HS-5 (cell line): ENCODE results near the gene RPS6KA5.
"Not testable (repeated sequence)": the region's sequence is repeated elsewhere in the genome, so short reads cannot be mapped to it uniquely, and the experiment has no call there.

ENCODE experiments used
- DNase-seq: peaks from one replicate; pipeline ENCODE4 v3.0.0-alpha.2; 2012; ENCODE audit warnings: low read depth

RPS6KA5 gene

DNA sequence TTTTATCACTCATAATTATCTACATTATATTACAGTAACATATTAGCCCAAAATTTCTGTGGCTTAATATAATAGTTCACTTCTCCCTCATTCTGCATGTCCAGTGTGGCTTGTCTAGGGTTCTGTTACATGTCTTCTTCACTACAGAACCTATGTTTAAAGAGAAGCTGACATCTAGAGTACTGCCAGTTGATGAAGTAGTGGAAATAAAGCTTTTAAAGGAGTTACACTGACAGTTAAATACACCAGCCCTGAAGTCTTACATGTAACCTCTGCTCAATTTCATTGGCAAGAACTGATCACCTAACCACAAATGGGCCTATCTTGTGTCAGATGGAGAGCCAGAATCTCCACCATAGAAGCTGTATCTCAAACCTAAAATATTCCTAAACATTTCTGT lies 32.9 kb downstream of the RPS6KA5 start:
- no peak for DNase-seq

DNA sequence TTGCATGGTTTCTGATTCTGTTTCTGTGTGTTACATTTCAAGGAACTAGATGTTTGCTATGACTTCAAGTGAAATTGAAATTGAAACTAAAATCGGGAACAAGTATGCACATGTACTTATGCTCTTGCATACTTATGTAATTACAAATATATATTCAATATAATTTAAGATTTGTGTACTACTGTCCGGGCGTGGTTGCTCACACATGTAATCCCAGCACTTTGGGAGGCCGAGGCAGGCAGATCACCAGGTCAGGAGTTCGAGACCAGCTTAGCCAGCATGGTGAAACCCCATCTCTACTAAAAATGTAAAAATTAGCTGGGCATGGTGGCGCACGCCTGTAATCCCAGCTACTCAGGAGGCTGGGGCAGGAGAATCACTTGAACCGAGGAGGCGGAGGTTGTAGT lies 37.8 kb downstream of the RPS6KA5 start:
- not testable (repeated sequence) for DNase-seq

DNA sequence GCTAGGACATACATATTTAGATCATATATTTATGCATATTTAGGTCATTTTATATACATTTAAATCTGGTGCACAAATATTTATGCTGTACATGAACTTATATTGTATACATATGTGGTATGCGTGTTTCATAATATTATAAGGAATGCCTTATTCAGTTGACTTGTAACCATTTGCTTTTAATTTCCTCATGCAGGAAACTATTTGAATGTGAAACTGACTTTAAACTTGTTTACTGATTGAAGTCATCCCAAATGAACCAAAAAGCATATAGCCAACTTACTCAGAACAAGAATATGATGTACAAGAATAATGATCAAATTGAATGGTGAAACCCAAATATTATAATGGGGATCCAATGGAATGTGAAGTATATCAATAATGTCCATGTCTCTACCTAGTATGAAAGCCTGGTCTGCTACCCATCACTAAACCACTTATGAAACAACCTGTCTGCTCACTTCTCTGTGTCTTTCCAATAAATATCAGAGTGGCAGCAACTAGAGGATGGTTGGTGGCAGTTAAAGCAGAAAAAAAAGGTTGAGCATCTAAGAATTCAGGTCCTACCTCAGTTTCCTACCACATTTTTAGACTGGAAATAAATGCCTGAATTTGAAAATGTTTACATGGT lies 38.3 kb downstream of the RPS6KA5 start:
- DNase-seq, result peak; percentile 15

GRCh38 chr14:91021115-91021514 lies 39.3 kb downstream of the RPS6KA5 start:
- no peak for DNase-seq

DNA sequence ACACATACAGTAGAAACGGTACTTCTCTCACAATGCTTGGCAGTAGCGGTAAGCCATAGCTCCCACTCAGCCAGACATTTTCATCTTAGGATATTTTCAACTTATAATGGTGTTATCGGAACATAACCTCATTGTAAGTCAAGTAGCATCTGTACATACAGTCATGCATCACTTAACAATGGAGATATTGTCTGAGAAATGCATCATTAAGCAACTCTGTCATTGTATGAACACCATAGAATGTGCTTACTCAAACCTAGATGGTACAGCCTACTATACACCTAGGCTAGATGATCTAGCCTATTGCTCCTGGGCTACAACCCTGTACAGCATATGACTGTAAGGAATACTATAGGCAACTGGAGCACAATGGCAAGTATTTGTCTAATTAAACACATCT lies 40.8 kb downstream of the RPS6KA5 start:
- DNase-seq, result no peak

- no peak for DNase-seq
Measured at GRCh38 chr14:91018481-91018880, 42.0 kb downstream of the RPS6KA5 start.

DNA sequence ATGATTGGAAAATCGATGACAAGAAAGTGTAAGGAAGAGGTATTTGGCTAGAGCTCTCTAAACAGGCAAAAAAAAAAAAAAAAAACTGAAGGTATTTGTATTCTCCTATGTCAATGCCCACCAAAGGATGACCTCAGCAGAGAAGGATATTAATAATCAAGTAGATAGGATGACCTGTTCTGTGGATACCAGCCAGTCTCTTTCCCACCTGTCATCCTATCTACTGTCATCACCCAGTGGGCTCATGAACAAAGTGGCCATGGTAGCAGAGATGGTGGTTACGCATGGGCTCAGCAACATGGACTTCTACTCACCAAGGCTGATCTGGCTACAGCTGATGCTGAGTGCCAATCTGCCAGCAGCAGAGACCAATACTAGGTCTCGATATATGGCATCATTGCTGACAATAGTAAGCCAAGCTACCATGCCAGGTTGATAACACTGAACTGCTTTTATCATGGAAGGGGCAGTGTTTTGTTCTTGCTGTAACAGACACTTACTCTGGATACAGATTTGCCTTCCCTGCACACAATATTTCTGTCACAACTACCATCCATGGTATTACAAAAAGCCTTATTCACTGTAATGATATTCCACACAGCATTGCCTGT lies 43.5 kb downstream of the RPS6KA5 start:
- no peak for DNase-seq

- no peak for DNase-seq
Measured at GRCh38 chr14:91015435-91015834, 45.0 kb downstream of the RPS6KA5 start.

- no peak for DNase-seq
Measured at GRCh38 chr14:91012045-91012444, 48.4 kb downstream of the RPS6KA5 start.

DNA sequence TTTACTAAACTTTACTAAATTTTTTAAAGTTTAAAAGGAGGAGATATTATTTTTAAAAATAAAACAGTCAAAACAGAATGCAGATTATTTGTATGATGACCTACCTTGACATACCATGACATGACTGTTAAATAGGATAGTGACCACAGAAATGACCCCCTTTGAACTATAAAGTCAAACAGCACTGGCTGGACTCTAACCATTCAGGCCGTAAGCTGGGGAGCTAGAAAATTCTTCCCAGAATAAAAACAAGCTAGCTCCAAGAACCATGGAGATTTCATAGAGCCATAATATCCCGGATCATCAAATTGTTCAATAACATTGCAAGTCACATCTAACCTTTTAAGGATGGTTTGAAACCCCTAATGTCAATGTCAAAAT lies 50.3 kb downstream of the RPS6KA5 start:
- DNase-seq, result no peak

- no peak for DNase-seq
Measured at GRCh38 chr14:91009501-91010152, 50.8 kb downstream of the RPS6KA5 start.

DNA sequence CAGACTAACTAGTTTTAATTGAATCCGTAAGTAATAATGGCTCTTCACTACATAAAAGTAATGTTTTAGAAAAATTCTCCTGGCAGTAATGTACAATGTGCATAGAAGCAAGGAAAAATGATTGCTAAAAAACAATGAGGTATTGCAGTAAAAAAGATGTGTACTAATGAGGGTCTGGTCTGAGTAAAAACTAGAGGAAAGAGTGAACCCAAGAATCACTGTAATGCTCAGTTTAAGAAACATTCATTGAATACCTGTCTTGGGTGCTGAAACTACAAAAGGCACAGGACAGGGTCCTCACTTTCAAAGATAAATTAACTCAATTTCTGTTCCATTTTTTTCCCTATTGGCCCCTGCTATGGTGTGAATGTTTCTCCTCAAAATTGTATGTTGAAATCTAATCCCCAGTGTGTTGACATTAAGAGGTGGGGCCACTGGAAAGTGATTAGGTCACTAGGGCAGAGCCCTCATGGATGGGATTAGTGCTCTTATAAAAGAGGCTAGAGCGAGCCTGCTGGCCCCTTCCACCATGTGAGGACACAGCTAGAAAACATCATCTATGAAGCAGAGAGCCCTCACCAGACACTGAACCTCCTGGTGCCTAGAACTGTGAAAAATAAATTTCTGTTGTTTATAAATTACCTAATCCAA lies 51.6 kb downstream of the RPS6KA5 start:
- no peak for DNase-seq

- no peak for DNase-seq
Measured at GRCh38 chr14:91005716-91006115, 54.7 kb downstream of the RPS6KA5 start.

DNA sequence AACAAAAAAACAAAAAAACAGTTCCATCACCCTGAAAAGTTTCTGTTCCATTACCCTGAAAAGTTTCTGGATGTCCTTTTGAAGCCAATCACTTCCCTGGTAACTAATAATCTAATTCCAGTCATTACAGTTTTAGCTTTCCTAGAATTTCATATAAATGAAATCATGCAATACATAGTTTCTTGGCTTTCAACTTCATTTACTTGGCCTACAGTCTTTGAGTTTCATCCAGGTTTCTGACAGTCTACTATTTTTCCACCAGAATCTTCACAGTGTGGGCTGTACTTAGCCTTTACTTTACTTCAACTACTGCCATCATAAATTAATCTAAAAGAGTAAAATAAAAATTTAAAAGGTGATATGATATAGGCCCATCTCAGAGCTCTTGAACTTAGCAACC lies 55.5 kb downstream of the RPS6KA5 start:
- no peak for DNase-seq

DNA sequence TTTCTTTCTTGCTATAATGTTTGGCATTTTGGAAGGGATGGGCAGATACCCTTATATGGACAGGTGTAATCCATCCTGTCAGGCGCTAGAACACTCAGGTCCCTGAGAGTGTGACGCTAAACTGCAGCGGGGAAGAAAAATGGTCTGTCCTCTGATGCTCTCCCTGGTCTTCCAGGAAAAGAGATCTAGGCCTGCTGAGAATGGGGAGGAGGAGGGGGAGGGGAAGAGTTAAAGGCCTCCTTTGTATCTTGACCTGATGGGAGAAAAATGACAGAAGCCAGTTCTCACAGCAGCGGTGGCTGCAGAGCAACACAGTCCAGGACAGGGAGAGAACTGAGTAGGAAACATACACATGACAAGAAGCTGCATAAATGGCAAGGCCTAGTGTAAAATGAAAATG lies 61.1 kb downstream of the RPS6KA5 start:
- no peak for DNase-seq

DNA sequence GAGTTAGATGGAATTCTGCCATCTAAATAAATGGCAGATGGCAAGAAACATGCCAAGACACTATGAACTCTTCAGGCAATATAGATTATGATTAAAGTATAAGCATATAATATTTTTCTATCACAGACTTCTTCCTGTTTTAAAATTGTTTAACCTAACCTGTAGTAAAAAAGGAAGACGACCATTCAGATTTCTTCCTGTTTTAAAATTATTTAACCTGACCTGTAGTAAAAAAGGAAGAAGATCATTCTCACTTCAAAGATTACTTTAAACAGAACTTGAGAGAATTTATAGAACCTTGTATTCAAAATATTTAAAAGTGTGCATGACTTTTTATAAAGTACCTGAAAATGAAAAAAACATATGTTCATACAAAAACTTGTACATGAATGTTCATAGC lies 63.5 kb downstream of the RPS6KA5 start:
- DNase-seq, result no peak

DNA sequence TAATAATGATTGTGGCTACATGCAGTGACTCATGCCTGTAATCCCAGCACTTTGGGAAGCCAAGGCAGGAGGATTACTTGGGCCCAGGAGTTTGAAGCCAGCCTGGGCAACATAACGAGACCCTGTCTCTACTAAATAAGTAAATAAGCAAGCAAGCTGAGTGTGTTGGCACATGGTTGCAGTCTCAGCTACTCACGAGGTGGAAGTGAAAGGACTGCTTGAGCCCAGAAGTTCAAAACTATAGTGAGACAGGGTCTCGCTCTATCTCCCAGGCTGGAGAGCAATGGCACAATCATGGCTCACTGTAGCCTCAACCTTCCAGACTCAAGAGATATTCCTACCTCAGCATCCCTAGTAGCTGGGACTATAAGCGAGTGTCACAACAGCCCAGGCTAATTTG lies 64.7 kb downstream of the RPS6KA5 start:
- no peak for DNase-seq

DNA sequence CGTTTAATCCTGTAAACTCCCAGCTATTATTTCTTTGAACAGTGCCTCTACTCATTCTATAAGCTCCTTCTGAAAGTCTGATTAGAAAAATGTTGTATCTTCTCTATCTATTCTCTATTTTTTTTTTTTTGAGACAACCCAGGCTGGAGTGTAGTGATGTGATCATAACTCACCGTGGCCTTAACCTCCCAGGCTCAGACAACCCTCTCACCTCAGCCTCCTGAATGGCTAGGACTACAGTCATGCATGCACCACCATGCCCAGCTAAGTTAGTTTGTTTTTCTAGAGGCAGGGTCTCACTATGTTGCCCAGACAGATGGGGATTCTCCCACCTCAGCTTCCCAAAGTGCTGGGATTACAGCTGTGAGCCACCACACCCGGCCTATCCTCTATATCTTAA lies 66.6 kb downstream of the RPS6KA5 start:
- DNase-seq, result no peak

- no peak for DNase-seq
Measured at GRCh38 chr14:90991690-90992443, 68.6 kb downstream of the RPS6KA5 start.

DNA sequence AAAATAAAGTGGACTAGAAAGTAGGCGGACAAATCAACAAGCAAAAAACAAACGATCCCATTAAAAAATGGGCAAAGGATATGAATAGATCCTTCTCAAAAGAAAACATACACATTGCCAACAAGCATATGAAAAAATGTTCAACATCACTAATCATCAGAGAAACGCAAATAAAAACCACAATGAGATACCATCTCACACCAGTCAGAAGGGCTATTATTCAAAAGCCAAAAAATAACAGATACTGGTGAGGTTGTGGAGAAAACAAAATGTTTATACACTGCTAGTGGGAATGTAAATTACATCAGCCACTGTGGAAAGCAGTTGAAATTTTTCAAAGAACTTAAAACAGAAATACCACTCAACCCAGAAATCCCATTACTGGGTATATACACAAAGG lies 70.3 kb downstream of the RPS6KA5 start:
- no peak for DNase-seq

DNA sequence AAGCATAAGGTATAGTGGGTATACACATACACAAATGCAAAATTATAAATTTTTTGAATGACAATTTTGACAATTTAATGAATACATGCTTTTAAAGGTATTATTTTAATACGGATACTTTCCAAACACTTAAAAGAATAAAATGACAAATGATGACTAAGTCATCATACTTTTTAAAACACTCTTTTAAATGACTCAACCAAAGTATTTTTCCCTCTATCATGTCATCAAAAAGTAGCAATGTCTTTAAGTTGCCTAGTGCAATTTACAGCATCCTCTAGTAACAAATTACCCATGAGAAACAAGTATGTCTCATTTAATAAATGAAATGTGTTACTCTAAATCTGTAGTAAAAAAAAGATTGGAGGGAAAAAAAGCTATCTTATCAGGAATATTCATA lies 73.3 kb downstream of the RPS6KA5 start:
- DNase-seq, result no peak

DNA sequence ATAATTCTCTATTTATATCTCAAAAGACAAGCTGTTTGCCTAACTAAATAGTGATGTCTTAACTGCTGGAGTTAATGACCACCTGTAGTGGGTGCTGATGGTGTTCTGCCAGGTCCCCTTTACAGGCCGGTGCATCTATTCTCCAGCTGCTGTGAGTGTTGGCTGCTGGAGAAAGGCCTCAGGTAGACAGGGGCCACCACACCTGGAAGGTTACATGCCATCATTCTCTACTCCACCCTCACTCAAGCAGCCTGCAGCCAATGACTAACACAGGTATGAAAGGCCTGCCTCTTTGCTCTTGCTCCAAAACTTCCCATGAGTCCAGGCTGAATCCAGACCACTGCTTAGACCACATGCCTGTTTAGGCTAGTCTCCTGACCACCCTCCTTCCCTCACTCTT lies 73.9 kb downstream of the RPS6KA5 start:
- DNase-seq, result no peak
